Breast epithelium (tissue), 4 donors: ENCODE results near the gene TSPEAR. TPM values are rescaled to one million over a fixed set of nuclear protein-coding genes. Genes with fewer than 3 reads are reported as not detected.
"Not testable (repeated sequence)": the region's sequence is repeated elsewhere in the genome, so short reads cannot be mapped to it uniquely, and the experiment has no call there.

Experiments used
- DNase-seq, 2 donors: peaks; one replicate each; pipeline ENCODE4 v3.0.0-alpha.2; 2019; ENCODE audit warnings: low spot score in 2 of 2
- H3K27ac ChIP-seq, 2 donors: fragments of 200-600 bp; sonication (generic) in 1 of 2; one replicate each; pipeline ENCODE4 v1.5.1; 2016 to 2019; ENCODE audit warnings: mild to moderate bottlenecking in 1 of 2
- H3K27me3 ChIP-seq, 2 donors: fragments of 200-600 bp; sonication (generic) in 1 of 2; one replicate each; pipeline versions ENCODE4 v1.5.1 to v1.6.0; 2017 to 2019; ENCODE audit warnings: control low read depth in 1 of 2, mild to moderate bottlenecking in 1 of 2
- H3K36me3 ChIP-seq: fragments of 200-600 bp; one replicate; pipeline ENCODE4 v1.5.1; 2019
- H3K4me1 ChIP-seq, 2 donors: fragments of 200-600 bp; sonication (generic); one replicate each; pipeline ENCODE4 v1.5.1; 2016 to 2019; ENCODE audit warnings: control low read depth in 1 of 2
- H3K4me3 ChIP-seq, 3 donors: fragments of 200-600 bp; sonication (generic); 1 replicate in 2 of 3; 2 replicates in 1 of 3; pipeline ENCODE4 v1.5.1; 2016 to 2019; ENCODE audit warnings: mild to moderate bottlenecking in 3 of 3, moderate library complexity in 2 of 3
- H3K9me3 ChIP-seq, 2 donors: fragments of 200-600 bp; sonication (generic) in 1 of 2; one replicate each; pipeline ENCODE4 v1.5.1; 2016 to 2019; ENCODE audit warnings: control low read depth in 1 of 2
- CTCF ChIP-seq, 3 donors: fragments of 450-650 bp; IDR thresholded peaks; one replicate each; pipeline ENCODE4 v1.5.1; 2016 to 2017; ENCODE audit warnings: antibody characterized with exemption in 3 of 3, mild to moderate bottlenecking in 3 of 3, moderate library complexity in 3 of 3
- POLR2A ChIP-seq: fragments of 450-650 bp; IDR thresholded peaks from one replicate; pipeline ENCODE4 v1.6.1; 2016; ENCODE audit warnings: antibody characterized with exemption, mild to moderate bottlenecking, moderate library complexity
- POLR2AphosphoS5 ChIP-seq, 3 donors: sonication (generic); formaldehyde crosslinking; IDR thresholded peaks; one replicate each; pipeline ENCODE4 v1.6.1; 2017; ENCODE audit warnings: antibody characterized with exemption in 3 of 3
- intact Hi-C: fragments of 100-400 bp; cut with DNase I; formaldehyde crosslinking; loops from one replicate; pipeline ENCODE4 v1.15.1; 2023; ENCODE audit warnings: low total_unique reads
- total RNA-seq, 3 donors: library from RNA; depleted of rRNA; stranded (reverse); fragments of >200 nt; gene quantifications; one replicate each; pipeline ENCODE4 v1.1.0, GENCODE V29; 2016

The TSPEAR gene
- total RNA-seq, 3 donors from 2014 or later = 0.15 TPM; not detected in 2

GRCh38 chr21:44644878-44645277, 66.5 kb downstream of the TSPEAR start:
- H3K27me3 ChIP-seq = peaks cover 0 to 50% of the 10 kb centered on the region in 2 donors
- no peak overlapping the region for H3K27ac ChIP-seq
- no peaks in the 10 kb centered on the region for H3K4me1 ChIP-seq
- H3K36me3 ChIP-seq = no peaks in the 10 kb centered on the region
- intact Hi-C loops = no loop called here
- H3K4me3 ChIP-seq = no peak overlapping the region
- peaks cover 16 to 33% of the 10 kb centered on the region in 2 donors for H3K9me3 ChIP-seq
- TF ChIP-seq POLR2A = no peak
- DNase-seq = no peak

- H3K9me3 ChIP-seq = peaks cover 16 to 33% of the 10 kb centered on the region in 2 donors
- intact Hi-C loops = no loop called here
- TF ChIP-seq POLR2AphosphoS5 (IDR thresholded peaks at IDR 0.05) = no peak
- TF ChIP-seq CTCF (IDR thresholded peaks at IDR 0.05) = no peak
- TF ChIP-seq POLR2A = no peak
Observed at GRCh38 chr21:44643741-44644310, 67.5 kb downstream of the TSPEAR start.

GRCh38 chr21:44640761-44641160, 70.6 kb downstream of the TSPEAR start:
- Histone ChIP-seq H3K4me1 (no peaks in the 10 kb centered on the region), H3K4me3 (no peak overlapping the region), H3K9me3 (peaks cover 16 to 33% of the 10 kb centered on the region in 2 donors), H3K27ac (no peak overlapping the region), H3K36me3 (no peaks in the 10 kb centered on the region), H3K27me3 (peaks cover 0 to 28% of the 10 kb centered on the region in 2 donors)
- intact Hi-C loops = no loop called here
- no peak for TF ChIP-seq POLR2AphosphoS5 (IDR thresholded peaks at IDR 0.05)
- DNase-seq = no peak

More at GRCh38 chr21:44643741-44644310, 67.5 kb downstream of the TSPEAR start:
- DNase-seq = no peak
- Histone ChIP-seq H3K27me3 (peaks cover 0 to 53% of the 10 kb centered on the region in 2 donors), H3K36me3 (no peaks in the 10 kb centered on the region), H3K4me3 (no peak overlapping the region), H3K4me1 (no peaks in the 10 kb centered on the region), H3K27ac (no peak overlapping the region)

- intact Hi-C loops = loop anchor here (5.0 kb wide), 1 partner anchor 103 kb away; no protein-coding TSS in a partner anchor
- no peaks in the 10 kb centered on the region for H3K36me3 ChIP-seq
Observed at GRCh38 chr21:44639331-44639655, 72.1 kb downstream of the TSPEAR start.

GRCh38 chr21:44638506-44639330, 72.7 kb downstream of the TSPEAR start:
- H3K4me3 ChIP-seq, H3K4me1 ChIP-seq, H3K36me3 ChIP-seq, H3K27ac ChIP-seq, DNase-seq: not testable (repeated sequence)
- peaks cover 1 to 15% of the 10 kb centered on the region in 2 donors for H3K9me3 ChIP-seq
- peaks cover 0 to 28% of the 10 kb centered on the region in 2 donors for H3K27me3 ChIP-seq
- intact Hi-C loops = loop anchor here (5.0 kb wide), 1 partner anchor 104 kb away; no protein-coding TSS in a partner anchor

More at GRCh38 chr21:44639331-44639655, 72.1 kb downstream of the TSPEAR start:
- Histone ChIP-seq H3K27me3 (peaks cover 0 to 28% of the 10 kb centered on the region in 2 donors), H3K27ac (no peak overlapping the region), H3K9me3 (peaks cover 7 to 20% of the 10 kb centered on the region in 2 donors), H3K4me3 (no peak overlapping the region), H3K4me1 (no peaks in the 10 kb centered on the region)
- no peak for TF ChIP-seq POLR2A
- no peak for TF ChIP-seq CTCF (IDR thresholded peaks at IDR 0.05)
- no peak for TF ChIP-seq POLR2AphosphoS5 (IDR thresholded peaks at IDR 0.05)
- DNase-seq = no peak

GRCh38 chr21:44637851-44638348, 73.5 kb downstream of the TSPEAR start:
- intact Hi-C loops = loop anchor here (5.0 kb wide), 1 partner anchor 104 kb away; no protein-coding TSS in a partner anchor
- not testable (repeated sequence) for DNase-seq, H3K27ac ChIP-seq, H3K4me3 ChIP-seq, H3K36me3 ChIP-seq, H3K4me1 ChIP-seq
- Histone ChIP-seq H3K9me3 (peaks cover 0 to 10% of the 10 kb centered on the region in 2 donors), H3K27me3 (peaks cover 0 to 28% of the 10 kb centered on the region in 2 donors)
